ENCODE results near the gene CIC. TPM values are rescaled to one million over a fixed set of nuclear protein-coding genes. Genes with fewer than 3 reads are reported as not detected.

Gene CIC
- total and polyA plus RNA-seq, 2 of the 13 experiments (the other 11 are each of a cell fraction or from before 2014, with no cell fraction given), result 5.9 to 8.0 TPM

DNA sequence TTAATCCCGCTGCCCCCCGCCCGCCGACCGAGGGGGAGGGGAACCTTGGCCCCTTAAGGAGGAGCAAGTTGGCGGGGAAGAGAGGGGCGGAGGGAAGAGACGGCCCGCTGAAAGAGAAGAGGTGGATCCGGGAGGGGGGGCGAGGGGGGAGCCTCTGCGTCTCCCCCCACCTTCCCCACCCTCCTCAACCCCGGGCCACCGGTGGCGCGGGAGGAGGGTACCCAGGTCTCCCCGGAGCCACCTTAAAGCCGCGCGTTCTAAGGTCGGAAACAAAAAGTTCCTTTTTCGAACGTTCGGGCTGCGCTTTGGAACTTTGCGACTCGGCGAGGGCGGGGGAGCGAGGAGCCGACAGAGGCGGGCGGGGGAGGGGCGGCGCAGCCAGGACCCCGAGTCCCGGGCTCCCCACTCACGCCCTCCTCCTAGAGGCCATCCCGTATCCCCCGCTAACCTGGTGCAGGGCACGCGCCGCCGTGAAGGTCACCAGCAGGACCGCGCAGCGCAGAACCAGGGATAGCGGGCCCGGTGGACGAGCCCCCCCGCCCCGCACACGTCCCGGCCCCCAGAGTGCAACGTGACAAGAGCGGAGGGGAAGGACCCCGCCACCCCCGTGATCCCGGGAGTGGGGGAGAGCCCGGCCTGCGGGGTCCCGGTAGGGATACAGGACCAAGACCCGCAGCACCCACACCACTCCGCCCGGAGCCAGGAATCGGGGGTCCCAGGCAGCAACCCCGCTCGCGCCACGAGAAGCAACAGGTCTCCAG is 14.8 kb upstream of the CIC start (continued):
- TF ChIP-seq, protein P1, sequence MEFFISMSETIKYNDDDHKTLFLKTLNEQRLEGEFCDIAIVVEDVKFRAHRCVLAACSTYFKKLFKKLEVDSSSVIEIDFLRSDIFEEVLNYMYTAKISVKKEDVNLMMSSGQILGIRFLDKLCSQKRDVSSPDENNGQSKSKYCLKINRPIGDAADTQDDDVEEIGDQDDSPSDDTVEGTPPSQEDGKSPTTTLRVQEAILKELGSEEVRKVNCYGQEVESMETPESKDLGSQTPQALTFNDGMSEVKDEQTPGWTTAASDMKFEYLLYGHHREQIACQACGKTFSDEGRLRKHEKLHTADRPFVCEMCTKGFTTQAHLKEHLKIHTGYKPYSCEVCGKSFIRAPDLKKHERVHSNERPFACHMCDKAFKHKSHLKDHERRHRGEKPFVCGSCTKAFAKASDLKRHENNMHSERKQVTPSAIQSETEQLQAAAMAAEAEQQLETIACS (CRISPR knock-in tag; IDR thresholded peaks at IDR 0.05), result peak; percentile 60
- TF ChIP-seq SRSF1 (optimal IDR thresholded peaks at IDR 0.05; ENCODE audit: low read depth, low read length), result peak; percentile 98
- TF ChIP-seq, protein P2, sequence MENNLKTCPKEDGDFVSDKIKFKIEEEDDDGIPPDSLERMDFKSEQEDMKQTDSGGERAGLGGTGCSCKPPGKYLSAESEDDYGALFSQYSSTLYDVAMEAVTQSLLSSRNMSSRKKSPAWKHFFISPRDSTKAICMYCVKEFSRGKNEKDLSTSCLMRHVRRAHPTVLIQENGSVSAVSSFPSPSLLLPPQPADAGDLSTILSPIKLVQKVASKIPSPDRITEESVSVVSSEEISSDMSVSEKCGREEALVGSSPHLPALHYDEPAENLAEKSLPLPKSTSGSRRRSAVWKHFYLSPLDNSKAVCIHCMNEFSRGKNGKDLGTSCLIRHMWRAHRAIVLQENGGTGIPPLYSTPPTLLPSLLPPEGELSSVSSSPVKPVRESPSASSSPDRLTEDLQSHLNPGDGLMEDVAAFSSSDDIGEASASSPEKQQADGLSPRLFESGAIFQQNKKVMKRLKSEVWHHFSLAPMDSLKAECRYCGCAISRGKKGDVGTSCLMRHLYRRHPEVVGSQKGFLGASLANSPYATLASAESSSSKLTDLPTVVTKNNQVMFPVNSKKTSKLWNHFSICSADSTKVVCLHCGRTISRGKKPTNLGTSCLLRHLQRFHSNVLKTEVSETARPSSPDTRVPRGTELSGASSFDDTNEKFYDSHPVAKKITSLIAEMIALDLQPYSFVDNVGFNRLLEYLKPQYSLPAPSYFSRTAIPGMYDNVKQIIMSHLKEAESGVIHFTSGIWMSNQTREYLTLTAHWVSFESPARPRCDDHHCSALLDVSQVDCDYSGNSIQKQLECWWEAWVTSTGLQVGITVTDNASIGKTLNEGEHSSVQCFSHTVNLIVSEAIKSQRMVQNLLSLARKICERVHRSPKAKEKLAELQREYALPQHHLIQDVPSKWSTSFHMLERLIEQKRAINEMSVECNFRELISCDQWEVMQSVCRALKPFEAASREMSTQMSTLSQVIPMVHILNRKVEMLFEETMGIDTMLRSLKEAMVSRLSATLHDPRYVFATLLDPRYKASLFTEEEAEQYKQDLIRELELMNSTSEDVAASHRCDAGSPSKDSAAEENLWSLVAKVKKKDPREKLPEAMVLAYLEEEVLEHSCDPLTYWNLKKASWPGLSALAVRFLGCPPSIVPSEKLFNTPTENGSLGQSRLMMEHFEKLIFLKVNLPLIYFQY (CRISPR knock-in tag; IDR thresholded peaks at IDR 0.05; ENCODE audit: borderline replicate concordance), result no peak; the same call in 1 of the 2 replicates
- TF ChIP-seq RFX1 (IDR thresholded peaks at IDR 0.05), result no peak
- 0 out of 2 replicates have a peak, but pooled peaks have one; percentile 60 for TF ChIP-seq ZNF878 (CRISPR knock-in tag; IDR thresholded peaks at IDR 0.05)
- no peak for TF ChIP-seq MAFF (IDR thresholded peaks at IDR 0.05; ENCODE audit: low read depth, low read length)
- TF ChIP-seq, protein P3, sequence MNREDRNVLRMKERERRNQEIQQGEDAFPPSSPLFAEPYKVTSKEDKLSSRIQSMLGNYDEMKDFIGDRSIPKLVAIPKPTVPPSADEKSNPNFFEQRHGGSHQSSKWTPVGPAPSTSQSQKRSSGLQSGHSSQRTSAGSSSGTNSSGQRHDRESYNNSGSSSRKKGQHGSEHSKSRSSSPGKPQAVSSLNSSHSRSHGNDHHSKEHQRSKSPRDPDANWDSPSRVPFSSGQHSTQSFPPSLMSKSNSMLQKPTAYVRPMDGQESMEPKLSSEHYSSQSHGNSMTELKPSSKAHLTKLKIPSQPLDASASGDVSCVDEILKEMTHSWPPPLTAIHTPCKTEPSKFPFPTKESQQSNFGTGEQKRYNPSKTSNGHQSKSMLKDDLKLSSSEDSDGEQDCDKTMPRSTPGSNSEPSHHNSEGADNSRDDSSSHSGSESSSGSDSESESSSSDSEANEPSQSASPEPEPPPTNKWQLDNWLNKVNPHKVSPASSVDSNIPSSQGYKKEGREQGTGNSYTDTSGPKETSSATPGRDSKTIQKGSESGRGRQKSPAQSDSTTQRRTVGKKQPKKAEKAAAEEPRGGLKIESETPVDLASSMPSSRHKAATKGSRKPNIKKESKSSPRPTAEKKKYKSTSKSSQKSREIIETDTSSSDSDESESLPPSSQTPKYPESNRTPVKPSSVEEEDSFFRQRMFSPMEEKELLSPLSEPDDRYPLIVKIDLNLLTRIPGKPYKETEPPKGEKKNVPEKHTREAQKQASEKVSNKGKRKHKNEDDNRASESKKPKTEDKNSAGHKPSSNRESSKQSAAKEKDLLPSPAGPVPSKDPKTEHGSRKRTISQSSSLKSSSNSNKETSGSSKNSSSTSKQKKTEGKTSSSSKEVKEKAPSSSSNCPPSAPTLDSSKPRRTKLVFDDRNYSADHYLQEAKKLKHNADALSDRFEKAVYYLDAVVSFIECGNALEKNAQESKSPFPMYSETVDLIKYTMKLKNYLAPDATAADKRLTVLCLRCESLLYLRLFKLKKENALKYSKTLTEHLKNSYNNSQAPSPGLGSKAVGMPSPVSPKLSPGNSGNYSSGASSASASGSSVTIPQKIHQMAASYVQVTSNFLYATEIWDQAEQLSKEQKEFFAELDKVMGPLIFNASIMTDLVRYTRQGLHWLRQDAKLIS (CRISPR knock-in tag; IDR thresholded peaks at IDR 0.05), result no peak
- TF ChIP-seq, protein P4, sequence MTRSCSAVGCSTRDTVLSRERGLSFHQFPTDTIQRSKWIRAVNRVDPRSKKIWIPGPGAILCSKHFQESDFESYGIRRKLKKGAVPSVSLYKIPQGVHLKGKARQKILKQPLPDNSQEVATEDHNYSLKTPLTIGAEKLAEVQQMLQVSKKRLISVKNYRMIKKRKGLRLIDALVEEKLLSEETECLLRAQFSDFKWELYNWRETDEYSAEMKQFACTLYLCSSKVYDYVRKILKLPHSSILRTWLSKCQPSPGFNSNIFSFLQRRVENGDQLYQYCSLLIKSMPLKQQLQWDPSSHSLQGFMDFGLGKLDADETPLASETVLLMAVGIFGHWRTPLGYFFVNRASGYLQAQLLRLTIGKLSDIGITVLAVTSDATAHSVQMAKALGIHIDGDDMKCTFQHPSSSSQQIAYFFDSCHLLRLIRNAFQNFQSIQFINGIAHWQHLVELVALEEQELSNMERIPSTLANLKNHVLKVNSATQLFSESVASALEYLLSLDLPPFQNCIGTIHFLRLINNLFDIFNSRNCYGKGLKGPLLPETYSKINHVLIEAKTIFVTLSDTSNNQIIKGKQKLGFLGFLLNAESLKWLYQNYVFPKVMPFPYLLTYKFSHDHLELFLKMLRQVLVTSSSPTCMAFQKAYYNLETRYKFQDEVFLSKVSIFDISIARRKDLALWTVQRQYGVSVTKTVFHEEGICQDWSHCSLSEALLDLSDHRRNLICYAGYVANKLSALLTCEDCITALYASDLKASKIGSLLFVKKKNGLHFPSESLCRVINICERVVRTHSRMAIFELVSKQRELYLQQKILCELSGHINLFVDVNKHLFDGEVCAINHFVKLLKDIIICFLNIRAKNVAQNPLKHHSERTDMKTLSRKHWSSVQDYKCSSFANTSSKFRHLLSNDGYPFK (CRISPR knock-in tag; IDR thresholded peaks at IDR 0.05; ENCODE audit: borderline replicate concordance), result 0 out of 2 replicates have a peak, but pooled peaks have one; percentile 13
- TF ChIP-seq ERF (CRISPR knock-in tag; IDR thresholded peaks at IDR 0.05), result peak; percentile 57; the same call in 1 of the 2 replicates
- TF ChIP-seq U2AF2 (IDR thresholded peaks at IDR 0.05; ENCODE audit: low read depth, low read length), result 0 out of 2 replicates have a peak, but pooled peaks have one; percentile 62
- no peak for TF ChIP-seq SUZ12 (IDR thresholded peaks at IDR 0.05; ENCODE audit: low read depth, low read length)
- TF ChIP-seq ZNF331 (CRISPR knock-in tag; IDR thresholded peaks at IDR 0.05), result peak; percentile 9; the same call in 1 of the 2 replicates
- TF ChIP-seq NR2F6 (IDR thresholded peaks at IDR 0.05), result no peak
- TF ChIP-seq NR2F6 (CRISPR knock-in tag; IDR thresholded peaks at IDR 0.05), result 0 out of 2 replicates have a peak, but pooled peaks have one; percentile 15
- TF ChIP-seq, protein P5, sequence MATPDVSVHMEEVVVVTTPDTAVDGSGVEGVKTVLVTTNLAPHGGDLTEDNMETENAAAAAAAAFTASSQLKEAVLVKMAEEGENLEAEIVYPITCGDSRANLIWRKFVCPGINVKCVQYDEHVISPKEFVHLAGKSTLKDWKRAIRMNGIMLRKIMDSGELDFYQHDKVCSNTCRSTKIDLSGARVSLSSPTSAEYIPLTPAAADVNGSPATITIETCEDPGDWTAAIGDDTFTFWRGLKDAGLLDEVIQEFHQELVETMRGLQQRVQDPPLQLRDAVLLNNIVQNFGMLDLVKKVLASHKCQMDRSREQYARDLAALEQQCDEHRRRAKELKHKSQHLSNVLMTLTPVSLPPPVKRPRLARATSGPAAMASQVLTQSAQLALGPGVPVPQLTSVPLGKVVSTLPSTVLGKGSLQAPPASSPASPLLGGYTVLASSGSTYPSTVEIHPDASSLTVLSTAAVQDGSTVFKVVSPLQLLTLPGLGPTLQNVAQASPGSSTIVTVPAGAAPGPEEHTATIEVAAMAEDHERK (CRISPR knock-in tag; IDR thresholded peaks at IDR 0.05; ENCODE audit: low read depth), result no peak
